PC-3 (cell line): Measurements from ENCODE around the gene SEC23IP. TPM values are rescaled to one million over a fixed set of nuclear protein-coding genes. Genes with fewer than 3 reads are reported as not detected.

Experiments
- ATAC-seq: fragments of 200-7000 bp; cut with Tn5 transposase; 2 replicates; pipeline ENCODE4 v1.9.1; 2020; ENCODE audit warnings: mild to moderate bottlenecking, moderate library complexity
- BruUV-seq: library from RNA; stranded (reverse); fragments of 400-500 nt; replicated peaks from 2 replicates; lab custom pipeline; 2021; lab: Mats Ljungman, UMichigan
- CTCF ChIA-PET: fragments of 300-600 bp; sonication (Branson Sonifier 250); formaldehyde crosslinking; loops from one replicate; lab custom pipeline; 2022; ENCODE audit warnings: antibody characterized with exemption; lab: Charles Lee
- POLR2A ChIA-PET: fragments of 300-600 bp; sonication (Branson Sonifier 250); formaldehyde crosslinking; loops from one replicate; lab custom pipeline; 2022; ENCODE audit warnings: antibody characterized with exemption; ENCODE audit not compliant: unreplicated experiment; lab: Charles Lee
- DNase-seq: peaks from one replicate; pipeline ENCODE4 v3.0.0-alpha.2; 2015
- H2AFZ ChIP-seq: fragments of 300-600 bp; sonication (generic); 2 replicates; pipeline ENCODE4 v1.6.0; 2016; ENCODE audit warnings: antibody characterized with exemption, low read length
- H3F3A ChIP-seq: fragments of 300-600 bp; sonication (generic); one replicate; pipeline ENCODE4 v1.6.0; 2017; ENCODE audit warnings: antibody characterized with exemption, low read length, control low read depth, mild to moderate bottlenecking; ENCODE audit not compliant: unreplicated experiment
- H3K27ac ChIP-seq: fragments of 300-600 bp; sonication (generic); 2 replicates; pipeline ENCODE4 v1.5.1; 2016; ENCODE audit warnings: mild to moderate bottlenecking, low read length
- H3K27me3 ChIP-seq: fragments of 300-600 bp; sonication (generic); 2 replicates; pipeline ENCODE4 v1.6.1; 2016; ENCODE audit warnings: low read length, mixed read lengths
- H3K36me3 ChIP-seq: fragments of 300-600 bp; sonication (generic); 2 replicates; pipeline ENCODE4 v1.6.1; 2016; ENCODE audit warnings: low read depth, mixed run types, low read length, mixed read lengths
- H3K4me1 ChIP-seq: fragments of 300-600 bp; sonication (generic); 2 replicates; pipeline ENCODE4 v1.5.1; 2016; ENCODE audit warnings: low read length; ENCODE audit not compliant: insufficient read depth
- H3K4me2 ChIP-seq: fragments of 300-600 bp; sonication (generic); 2 replicates; pipeline ENCODE4 v1.6.0; 2016; ENCODE audit warnings: low read length
- H3K4me3 ChIP-seq: fragments of 300-600 bp; sonication (generic); 2 replicates; pipeline ENCODE4 v1.5.1; 2016; ENCODE audit warnings: mild to moderate bottlenecking, low read length, mixed read lengths
- H3K79me2 ChIP-seq: fragments of 300-600 bp; sonication (generic); 2 replicates; pipeline ENCODE4 v1.6.1; 2017; ENCODE audit warnings: low read length, mixed read lengths
- H3K9ac ChIP-seq: fragments of 300-600 bp; sonication (generic); 2 replicates; pipeline ENCODE4 v1.6.0; 2016; ENCODE audit warnings: mild to moderate bottlenecking, low read length
- H3K9me2 ChIP-seq: fragments of 300-600 bp; sonication (generic); replicated peaks from 2 replicates; pipeline ENCODE4 v1.6.1; 2016; ENCODE audit warnings: mixed run types, low read length, mixed read lengths
- H3K9me3 ChIP-seq: fragments of 300-600 bp; sonication (generic); 2 replicates; pipeline ENCODE4 v1.6.1; 2016; ENCODE audit warnings: low read length, mixed read lengths
- H4K20me1 ChIP-seq: fragments of 300-600 bp; sonication (generic); 2 replicates; pipeline ENCODE4 v1.6.1; 2016; ENCODE audit warnings: low read length, mixed read lengths
- EZH2 ChIP-seq: fragments of 300-600 bp; sonication (generic); IDR thresholded peaks from one replicate; pipeline ENCODE4 v1.6.1; 2017; ENCODE audit warnings: antibody characterized with exemption, mild to moderate bottlenecking, low read length; ENCODE audit not compliant: unreplicated experiment
- EZH2phosphoT487 ChIP-seq: fragments of 300-600 bp; sonication (generic); IDR thresholded peaks from 2 replicates; pipeline ENCODE4 v1.6.1; 2018; ENCODE audit warnings: mild to moderate bottlenecking, antibody characterized with exemption, low read length, borderline replicate concordance
- intact Hi-C: fragments of 100-400 bp; cut with micrococcal nuclease; formaldehyde crosslinking; loops from 2 replicates; pipeline ENCODE4 v1.9.0; 2023
- total RNA-seq: library from RNA; depleted of rRNA; stranded (reverse); fragments of >200 nt; gene quantifications from 2 replicates; pipeline ENCODE4 v1.2.3, GENCODE V29; 2014
- TF ChIP-seq, protein P1 (sequence below): fragments of 300-600 bp; sonication (generic); conservative IDR thresholded peaks from 2 replicates; pipeline ENCODE4 v1.5.1; 2017; ENCODE audit warnings: antibody characterized with exemption, low read depth, mild to moderate bottlenecking, low read length

Gene SEC23IP
- total RNA-seq, 1 experiment from 2014 or later, result 42.7 TPM

DNA sequence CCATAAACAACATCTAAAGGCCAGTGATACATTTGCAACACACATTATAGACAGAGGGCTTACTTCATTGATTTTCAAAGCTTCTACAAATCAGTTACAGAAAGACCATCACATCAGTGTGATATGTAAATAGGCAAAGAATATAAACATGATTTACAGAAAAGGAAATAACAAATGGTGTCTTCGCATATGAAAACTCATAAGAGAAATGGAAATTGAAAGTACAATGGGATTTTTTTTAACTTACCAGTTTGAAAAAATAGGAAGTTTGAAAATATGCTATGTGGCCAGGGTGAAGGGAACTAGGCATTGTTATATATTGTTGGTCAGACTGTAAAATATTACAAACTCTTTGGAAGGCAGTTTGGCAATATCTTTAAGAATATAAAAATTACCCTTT, 27.3 kb downstream of the SEC23IP start:
- no peaks in the 10 kb centered on the region for H4K20me1 ChIP-seq
- no peak for ATAC-seq
- ChIA-PET POLR2A (no interaction called here), CTCF (no interaction called here)
- no peaks in the 10 kb centered on the region for H3K4me1 ChIP-seq
- H3F3A ChIP-seq, result no peaks in the 10 kb centered on the region
- H3K4me2 ChIP-seq, result no peak overlapping the region
- peaks cover 34% of the 10 kb centered on the region for H3K36me3 ChIP-seq
- H3K27ac ChIP-seq, result no peak overlapping the region
- DNase-seq, result no peak
- intact Hi-C loops, result no loop called here
- no peak for TF ChIP-seq EZH2phosphoT487
- TF ChIP-seq, protein P1, sequence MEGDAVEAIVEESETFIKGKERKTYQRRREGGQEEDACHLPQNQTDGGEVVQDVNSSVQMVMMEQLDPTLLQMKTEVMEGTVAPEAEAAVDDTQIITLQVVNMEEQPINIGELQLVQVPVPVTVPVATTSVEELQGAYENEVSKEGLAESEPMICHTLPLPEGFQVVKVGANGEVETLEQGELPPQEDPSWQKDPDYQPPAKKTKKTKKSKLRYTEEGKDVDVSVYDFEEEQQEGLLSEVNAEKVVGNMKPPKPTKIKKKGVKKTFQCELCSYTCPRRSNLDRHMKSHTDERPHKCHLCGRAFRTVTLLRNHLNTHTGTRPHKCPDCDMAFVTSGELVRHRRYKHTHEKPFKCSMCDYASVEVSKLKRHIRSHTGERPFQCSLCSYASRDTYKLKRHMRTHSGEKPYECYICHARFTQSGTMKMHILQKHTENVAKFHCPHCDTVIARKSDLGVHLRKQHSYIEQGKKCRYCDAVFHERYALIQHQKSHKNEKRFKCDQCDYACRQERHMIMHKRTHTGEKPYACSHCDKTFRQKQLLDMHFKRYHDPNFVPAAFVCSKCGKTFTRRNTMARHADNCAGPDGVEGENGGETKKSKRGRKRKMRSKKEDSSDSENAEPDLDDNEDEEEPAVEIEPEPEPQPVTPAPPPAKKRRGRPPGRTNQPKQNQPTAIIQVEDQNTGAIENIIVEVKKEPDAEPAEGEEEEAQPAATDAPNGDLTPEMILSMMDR, result no peak
- no peak for TF ChIP-seq EZH2
- H3K9me3 ChIP-seq, result no peaks in the 10 kb centered on the region
- no peaks in the 10 kb centered on the region for H3K9me2 ChIP-seq
- no peak overlapping the region for H3K9ac ChIP-seq
- BruUV-seq, result no TSS peak
- H3K27me3 ChIP-seq, result no peaks in the 10 kb centered on the region
- no peak overlapping the region for H3K4me3 ChIP-seq
- no peaks in the 10 kb centered on the region for H3K79me2 ChIP-seq
- H2AFZ ChIP-seq, result no peak overlapping the region

- ChIA-PET CTCF (no interaction called here), POLR2A (interaction anchor here (0.6 kb wide), 1 partner anchor 529 kb away, joined by 4 read pairs; the partner anchor contains the start of gene PLPP4)
- Histone ChIP-seq H3F3A (no peaks in the 10 kb centered on the region), H3K9me3 (no peaks in the 10 kb centered on the region), H3K27ac (no peak overlapping the region), H3K9me2 (no peaks in the 10 kb centered on the region), H3K27me3 (no peaks in the 10 kb centered on the region), H3K4me1 (peaks cover 4% of the 10 kb centered on the region; the same call in 1 of the 2 replicates), H3K4me3 (no peak overlapping the region), H3K4me2 (no peak overlapping the region), H3K9ac (no peak overlapping the region), H2AFZ (no peak overlapping the region), H3K79me2 (no peaks in the 10 kb centered on the region), H4K20me1 (no peaks in the 10 kb centered on the region), H3K36me3 (peaks cover 42% of the 10 kb centered on the region; the same call in 1 of the 2 replicates)
- no TSS peak for BruUV-seq
- DNase-seq (no peak), ATAC-seq (no peak)
- intact Hi-C loops, result no loop called here
- TF ChIP-seq EZH2phosphoT487 (no peak), EZH2 (no peak)
- TF ChIP-seq, protein P1, result no peak
Measured at GRCh38 chr10:119928411-119928810, 35.9 kb downstream of the SEC23IP start.

GRCh38 chr10:119931871-119932270, 39.3 kb downstream of the SEC23IP start:
- H3K79me2 ChIP-seq, result no peaks in the 10 kb centered on the region
- H3K9ac ChIP-seq, result no peak overlapping the region
- ChIA-PET CTCF (no interaction called here), POLR2A (interaction anchor here (0.6 kb wide), 2 partner anchors 74 to 217 kb away, joined by 3 to 4 read pairs; no protein-coding TSS in a partner anchor)
- H4K20me1 ChIP-seq, result no peaks in the 10 kb centered on the region
- intact Hi-C loops, result no loop called here
- H3K4me3 ChIP-seq, result no peak overlapping the region
- H3K27me3 ChIP-seq, result no peaks in the 10 kb centered on the region
- H3K36me3 ChIP-seq, result peaks cover 45% of the 10 kb centered on the region
- TF ChIP-seq EZH2phosphoT487 (no peak), EZH2 (no peak)
- TF ChIP-seq, protein P1, result no peak
- H3K4me2 ChIP-seq, result no peak overlapping the region
- H3K9me2 ChIP-seq, result no peaks in the 10 kb centered on the region
- no peaks in the 10 kb centered on the region for H3F3A ChIP-seq
- peaks cover 4% of the 10 kb centered on the region; the same call in 1 of the 2 replicates for H3K4me1 ChIP-seq
- H3K9me3 ChIP-seq, result no peaks in the 10 kb centered on the region
- ATAC-seq (peak; percentile 97), DNase-seq (peak; percentile 50)
- no peak overlapping the region for H2AFZ ChIP-seq
- BruUV-seq, result no TSS peak
- H3K27ac ChIP-seq, result peak overlapping the region; percentile 35
